HepG2 (cell line): ENCODE measurements around the gene GPRASP3. TPM values are rescaled to one million over a fixed set of nuclear protein-coding genes. Genes with fewer than 3 reads are reported as not detected.

Source experiments
- ATAC-seq: fragments of 200-7000 bp; cut with Tn5 transposase; 3 replicates; pipeline ENCODE4 v1.9.1; 2020; ENCODE audit warnings: mild to moderate bottlenecking, moderate library complexity
- BruUV-seq: library from RNA; stranded (reverse); fragments of 400-500 nt; replicated peaks from 2 replicates; lab custom pipeline; 2021; lab: Mats Ljungman, UMichigan
- CTCF ChIA-PET: fragments of 300-600 bp; formaldehyde crosslinking; extraction: SDS; loops from one replicate; lab custom pipeline; 2021; ENCODE audit warnings: low total read pairs, inconsistent platforms, low intra/inter-chr PET ratio; lab: Yijun Ruan, JAX
- POLR2A ChIA-PET: fragments of 350-600 bp; sonication (Branson Sonifier 250); formaldehyde crosslinking; loops from one replicate; lab custom pipeline; 2020; ENCODE audit warnings: antibody characterized with exemption, inconsistent platforms; lab: Yijun Ruan, JAX
- DNase-seq: peaks from one replicate; pipeline ENCODE4 v3.0.0-alpha.2; 2015; ENCODE audit warnings: low spot score
- FAIRE-seq: peaks from 3 replicates; lab custom pipeline; 2011; peaks lifted over from hg19 to GRCh38; lab: Jason Lieb, UNC
- H2AFZ ChIP-seq: one replicate; pipeline ENCODE4 v1.6.1; 2011; ENCODE audit warnings: low read length, inconsistent platforms
- H3K27ac ChIP-seq: fragments of 300-600 bp; 3 replicates; pipeline ENCODE4 v1.8.0; 2011; ENCODE audit warnings: mixed run types, mild to moderate bottlenecking, mixed read lengths, low read length, inconsistent platforms; ENCODE audit not compliant: insufficient read depth; ENCODE audit errors: extremely low read length
- H3K27me3 ChIP-seq, 2 experiments: fragments of 200-600 bp in 1 of 2; 2 replicates in 1 of 2; 3 replicates in 1 of 2; pipeline versions ENCODE4 v1.6.0 to v1.8.0; 2011; ENCODE audit warnings: low read length in 2 of 2, mild to moderate bottlenecking in 2 of 2, moderate library complexity in 2 of 2, inconsistent platforms in 1 of 2; ENCODE audit not compliant: insufficient read depth in 2 of 2, control insufficient read depth in 1 of 2
- H3K36me3 ChIP-seq, 2 experiments: fragments of 200-600 bp in 1 of 2; replicated peaks in 1 of 2; 2 replicates in 1 of 2; 3 replicates in 1 of 2; pipeline versions ENCODE4 v1.5.1 to v1.8.0; 2011; ENCODE audit warnings: low read length in 2 of 2, inconsistent platforms in 1 of 2; ENCODE audit not compliant: insufficient read depth in 2 of 2, control insufficient read depth in 1 of 2
- H3K4me1 ChIP-seq: 2 replicates; pipeline ENCODE4 v1.5.1; 2012; ENCODE audit warnings: low read length, inconsistent platforms; ENCODE audit not compliant: insufficient read depth
- H3K4me2 ChIP-seq: 2 replicates; pipeline ENCODE4 v1.6.0; 2011; ENCODE audit warnings: low read depth, low read length, inconsistent platforms
- H3K4me3 ChIP-seq, 3 experiments: fragments of 200-600 bp in 1 of 3; sonication (generic), shearing (Covaris generic) in 1 of 3; replicated peaks in 1 of 3; 2 replicates each; pipeline ENCODE4 v1.5.1; 2011 to 2016; ENCODE audit warnings: low read length in 3 of 3, inconsistent platforms in 2 of 3, low read depth in 2 of 3, mild to moderate bottlenecking in 2 of 3, control low read depth in 1 of 3, mixed read lengths in 1 of 3; ENCODE audit not compliant: insufficient read depth in 1 of 3
- H3K79me2 ChIP-seq: one replicate; pipeline ENCODE4 v1.6.1; 2011; ENCODE audit warnings: low read length, inconsistent platforms; ENCODE audit not compliant: insufficient read depth
- H3K9ac ChIP-seq: 2 replicates; pipeline ENCODE4 v1.6.0; 2011; ENCODE audit warnings: mild to moderate bottlenecking, low read depth, low read length, inconsistent platforms; ENCODE audit not compliant: insufficient read depth
- H3K9me3 ChIP-seq: 2 replicates; pipeline ENCODE4 v1.5.1; 2012; ENCODE audit warnings: mild to moderate bottlenecking, low read length
- H4K20me1 ChIP-seq: 2 replicates; pipeline ENCODE4 v1.6.0; 2011; ENCODE audit warnings: inconsistent platforms, mild to moderate bottlenecking, low read length, moderate library complexity; ENCODE audit not compliant: insufficient read depth
- BCL6 ChIP-seq: IDR thresholded peaks from 2 replicates; pipeline ENCODE4 v1.6.1; 2016; ENCODE audit warnings: missing genetic modification reagents, missing compliant biosample characterization
- CBX2 ChIP-seq, 2 experiments: fragments of 200-600 bp in 1 of 2; sonication (generic); formaldehyde crosslinking in 1 of 2; IDR thresholded peaks; 2 replicates each; pipeline versions ENCODE4 v1.7.0 to v1.8.1; 2018 to 2022; ENCODE audit warnings: low read depth in 2 of 2, low read length in 1 of 2, mild to moderate bottlenecking in 1 of 2, missing genetic modification reagents in 1 of 2
- FOXO1 ChIP-seq: sonication (generic); formaldehyde crosslinking; IDR thresholded peaks from 2 replicates; pipeline ENCODE4 v1.4.0; 2020; ENCODE audit warnings: missing genetic modification reagents
- FUBP1 ChIP-seq: sonication (generic); formaldehyde crosslinking; IDR thresholded peaks from 2 replicates; pipeline ENCODE4 v1.5.1; 2020; ENCODE audit warnings: missing genetic modification reagents, mild to moderate bottlenecking, borderline replicate concordance
- HNRNPL ChIP-seq: fragments of 200-400 bp; formaldehyde crosslinking; IDR thresholded peaks from 2 replicates; pipeline ENCODE4 v1.6.1; 2017; ENCODE audit warnings: mild to moderate bottlenecking, low read depth, low read length
- HNRNPUL1 ChIP-seq: fragments of 200-400 bp; formaldehyde crosslinking; IDR thresholded peaks from 2 replicates; pipeline ENCODE4 v1.6.1; 2017; ENCODE audit warnings: low read depth, mild to moderate bottlenecking, low read length, moderate library complexity
- RERE ChIP-seq: IDR thresholded peaks from 2 replicates; pipeline ENCODE4 v1.6.1; 2016; ENCODE audit warnings: low read depth, missing genetic modification reagents, missing compliant biosample characterization
- SATB2 ChIP-seq: sonication (generic); formaldehyde crosslinking; IDR thresholded peaks from 2 replicates; pipeline ENCODE4 v1.5.0; 2020; ENCODE audit warnings: missing genetic modification reagents
- STAT5B ChIP-seq: sonication (generic); formaldehyde crosslinking; IDR thresholded peaks from 2 replicates; pipeline ENCODE4 v1.4.0; 2020; ENCODE audit warnings: missing genetic modification reagents
- ZBTB33 ChIP-seq: sonication (generic); formaldehyde crosslinking; IDR thresholded peaks from 2 replicates; pipeline ENCODE4 v1.4.0; 2020; ENCODE audit warnings: missing genetic modification reagents
- ZBTB7B ChIP-seq: sonication (generic); formaldehyde crosslinking; IDR thresholded peaks from 2 replicates; pipeline ENCODE4 v1.4.0; 2020; ENCODE audit warnings: missing genetic modification reagents
- ZNF101 ChIP-seq: sonication (generic); formaldehyde crosslinking; IDR thresholded peaks from 2 replicates; pipeline ENCODE4 v1.4.0; 2020; ENCODE audit warnings: mild to moderate bottlenecking, low read depth, missing genetic modification reagents, borderline replicate concordance
- ZNF12 ChIP-seq: sonication (generic); formaldehyde crosslinking; IDR thresholded peaks from 2 replicates; pipeline ENCODE4 v1.5.0; 2020; ENCODE audit warnings: missing genetic modification reagents
- ZNF292 ChIP-seq: sonication (generic); formaldehyde crosslinking; IDR thresholded peaks from 2 replicates; pipeline ENCODE4 v1.8.1; 2022; ENCODE audit warnings: mild to moderate bottlenecking, low read depth, missing genetic modification reagents, borderline replicate concordance
- ZNF563 ChIP-seq: sonication (generic); formaldehyde crosslinking; IDR thresholded peaks from 2 replicates; pipeline ENCODE4 v1.8.0; 2022; ENCODE audit warnings: mild to moderate bottlenecking, moderate library complexity, missing genetic modification reagents
- ZNF724P ChIP-seq: sonication (generic); formaldehyde crosslinking; IDR thresholded peaks from 2 replicates; pipeline ENCODE4 v1.8.0; 2022; ENCODE audit warnings: missing genetic modification reagents, borderline replicate concordance
- WGBS: methylation state at CpG from one replicate; pipeline ENCODE4 v1.1.6; 2017; ENCODE audit warnings: low lambda C conversion rate; 5-methylcytosine and 5-hydroxymethylcytosine counted together
- in situ Hi-C: cut with HindIII; loops from 2 replicates; pipeline ENCODE4 v1.10.0; 2017; ENCODE audit warnings: low pct_unique_long_range_greater_than_20kb; ENCODE audit not compliant: extremely low pct_ligation_motif_present
- intact Hi-C: fragments of 100-400 bp; cut with micrococcal nuclease; formaldehyde crosslinking; loops from one replicate; pipeline ENCODE4 v1.10.0; 2022; ENCODE audit not compliant: unreplicated experiment
- polyA plus RNA-seq, 8 experiments: library from polyadenylated mRNA; depleted of rRNA in 3 of 8; stranded (reverse) in 7 of 8; unstranded in 1 of 8; fragments of >200 nt; fragmentation: Illumina TruSeq in 4 of 8; extraction: Trizol in 4 of 8; gene quantifications; 2 replicates each; pipeline versions ENCODE4 v1.2.1 to v1.2.3, GENCODE V29; 2011 to 2016; ENCODE audit warnings: low read depth in 4 of 8, missing spikeins in 1 of 8, mixed read lengths in 1 of 8; ENCODE audit not compliant: insufficient read depth in 1 of 8
- total RNA-seq, 5 experiments: library from RNA; depleted of rRNA; stranded (reverse); fragments of >200 nt; fragmentation: Illumina TruSeq; extraction: Trizol; gene quantifications; 2 replicates each; pipeline ENCODE4 v1.2.3, GENCODE V29; 2016; ENCODE audit warnings: low read depth in 1 of 5

The GPRASP3 gene
- total and polyA plus RNA-seq, 2 of the 13 experiments (the other 11 are each of a cell fraction or from before 2014, with no cell fraction given), result 0.67 to 1.4 TPM

GRCh38 chrX:102714994-102715393 is 5.5 kb upstream of the GPRASP3 start:
- ChIA-PET CTCF (no interaction called here), POLR2A (no interaction called here)
- H3K4me2 ChIP-seq, result no peak overlapping the region
- intact Hi-C loops, result no loop called here
- BruUV-seq, result no TSS peak
- no peak for DNase-seq
- no peak overlapping the region for H3K4me3 ChIP-seq
- H3K27ac ChIP-seq, result no peak overlapping the region
- in situ Hi-C loops, result no loop called here
- H3K4me1 ChIP-seq, result no peaks in the 10 kb centered on the region
- H3K36me3 ChIP-seq, result no peaks in the 10 kb centered on the region
- H3K9ac ChIP-seq, result no peak overlapping the region
- H2AFZ ChIP-seq, result no peak overlapping the region
- no peak for ATAC-seq
- H3K27me3 ChIP-seq, result no peaks in the 10 kb centered on the region
- no peaks in the 10 kb centered on the region for H3K9me3 ChIP-seq
- no peak for FAIRE-seq
- no peak for TF ChIP-seq RERE
- no peak for TF ChIP-seq FUBP1
- no peak for TF ChIP-seq CBX2 (IDR thresholded peaks at IDR 0.05; ENCODE audit: low read depth, low read length)
- TF ChIP-seq CBX2 (CRISPR knock-in tag; IDR thresholded peaks at IDR 0.05; ENCODE audit: low read depth), result no peak
- no peak for TF ChIP-seq ZNF563 (CRISPR knock-in tag)
- no peak for TF ChIP-seq HNRNPL
- no peak for TF ChIP-seq ZNF292 (CRISPR knock-in tag)
- no peak for TF ChIP-seq SATB2 (CRISPR knock-in tag)
- TF ChIP-seq ZNF101 (CRISPR knock-in tag), result no peak
- no peak for TF ChIP-seq ZNF12 (CRISPR knock-in tag)
- TF ChIP-seq ZNF724P (CRISPR knock-in tag), result no peak
- no peak for TF ChIP-seq ZBTB7B (CRISPR knock-in tag)
- no peak for TF ChIP-seq BCL6 (CRISPR knock-in tag)
- no peak for TF ChIP-seq FOXO1 (CRISPR knock-in tag)
- TF ChIP-seq ZBTB33 (CRISPR knock-in tag), result no peak
- TF ChIP-seq STAT5B (CRISPR knock-in tag), result no peak
- no peak for TF ChIP-seq HNRNPUL1
- TF ChIP-seq, all 625 proteins: peak for 0
- H3K79me2 ChIP-seq, result no peaks in the 10 kb centered on the region
- no peaks in the 10 kb centered on the region for H4K20me1 ChIP-seq
- no CpG with 5 or more reads among the region's 6 CpGs for WGBS
